ENCODE data around the gene TTC27.
A peak's percentile ranks its signal among the peaks of the same experiment; 100 is the strongest.

- TF ChIP-seq CTCF (conservative IDR thresholded peaks at IDR 0.05 in 1 of 2, IDR thresholded peaks at IDR 0.05 in 1 of 2; ENCODE audit: extremely low read depth in 1 of 2, insufficient read depth in 1 of 2, low read depth in 1 of 2, low read length in 2 of 2): peak; percentile 36 to 66
- no peak for TF ChIP-seq EZH2 (IDR thresholded peaks at IDR 0.05; ENCODE audit: borderline replicate concordance, low read length)
These were observed 145.0 kb downstream of the TTC27 start for GRCh38 chr2:32772638-32773447.
